Cardiac fibroblast (primary cell): Measurements from ENCODE around the gene TAMM41.

Source experiments
- DNase-seq, 2 donors: peaks; one replicate each; pipeline versions ENCODE4 v3.0.0 to v3.0.0-alpha.2; 2010; ENCODE audit warnings: low read depth in 2 of 2
- H3K4me3 ChIP-seq, 2 donors: replicated peaks in 1 of 2; 1 replicate in 1 of 2; 2 replicates in 1 of 2; pipeline ENCODE4 v1.5.1; 2011; ENCODE audit warnings: low read depth in 2 of 2, low read length in 2 of 2, mild to moderate bottlenecking in 2 of 2, moderate library complexity in 1 of 2
- TF ChIP-seq, protein P1 (sequence below): IDR thresholded peaks from one replicate; pipeline ENCODE4 v1.5.1; 2011; ENCODE audit warnings: low read depth, mild to moderate bottlenecking, low read length, inconsistent platforms

The TAMM41 gene

DNA sequence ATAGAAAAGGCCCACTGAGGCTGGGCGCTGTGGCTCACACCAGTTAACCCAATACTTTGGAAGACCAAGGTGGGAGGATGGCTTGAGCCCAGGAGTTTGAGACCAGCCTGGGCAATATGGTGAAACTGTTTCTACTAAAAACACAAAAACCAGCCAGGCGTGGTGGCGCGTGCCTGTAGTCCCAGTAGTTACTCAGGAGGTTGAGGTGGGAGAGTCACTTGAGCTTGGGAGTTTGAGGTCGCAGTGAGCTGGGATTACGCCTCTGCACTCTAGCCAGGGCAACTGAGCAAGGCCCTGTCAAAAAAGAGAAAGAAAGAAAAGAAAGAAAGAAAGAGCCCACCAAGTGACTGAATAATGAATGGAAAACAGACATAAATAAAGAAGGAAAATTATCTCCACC, 32.0 kb downstream of the TAMM41 start:
- no peak for DNase-seq
- no peak overlapping the region for H3K4me3 ChIP-seq
- TF ChIP-seq, protein P1, sequence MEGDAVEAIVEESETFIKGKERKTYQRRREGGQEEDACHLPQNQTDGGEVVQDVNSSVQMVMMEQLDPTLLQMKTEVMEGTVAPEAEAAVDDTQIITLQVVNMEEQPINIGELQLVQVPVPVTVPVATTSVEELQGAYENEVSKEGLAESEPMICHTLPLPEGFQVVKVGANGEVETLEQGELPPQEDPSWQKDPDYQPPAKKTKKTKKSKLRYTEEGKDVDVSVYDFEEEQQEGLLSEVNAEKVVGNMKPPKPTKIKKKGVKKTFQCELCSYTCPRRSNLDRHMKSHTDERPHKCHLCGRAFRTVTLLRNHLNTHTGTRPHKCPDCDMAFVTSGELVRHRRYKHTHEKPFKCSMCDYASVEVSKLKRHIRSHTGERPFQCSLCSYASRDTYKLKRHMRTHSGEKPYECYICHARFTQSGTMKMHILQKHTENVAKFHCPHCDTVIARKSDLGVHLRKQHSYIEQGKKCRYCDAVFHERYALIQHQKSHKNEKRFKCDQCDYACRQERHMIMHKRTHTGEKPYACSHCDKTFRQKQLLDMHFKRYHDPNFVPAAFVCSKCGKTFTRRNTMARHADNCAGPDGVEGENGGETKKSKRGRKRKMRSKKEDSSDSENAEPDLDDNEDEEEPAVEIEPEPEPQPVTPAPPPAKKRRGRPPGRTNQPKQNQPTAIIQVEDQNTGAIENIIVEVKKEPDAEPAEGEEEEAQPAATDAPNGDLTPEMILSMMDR: no peak

DNA sequence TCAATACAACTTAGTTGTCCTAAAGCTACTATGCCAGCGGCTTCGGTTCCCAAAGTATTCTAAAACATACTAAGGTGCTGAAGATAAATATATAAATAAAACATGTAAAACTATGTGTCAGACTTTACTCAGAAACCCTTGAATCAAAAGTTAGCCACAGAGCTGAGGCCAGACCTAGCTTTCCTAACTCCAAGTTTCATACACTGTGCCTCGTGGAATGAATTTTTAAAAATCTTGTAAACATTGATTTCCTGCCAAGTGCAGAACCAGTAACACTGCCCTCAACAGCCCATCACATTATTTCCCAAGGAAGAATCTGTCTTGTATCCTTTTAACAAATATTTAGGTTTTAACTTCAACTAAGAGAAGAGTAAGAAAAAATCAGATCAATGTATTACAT, 36.4 kb downstream of the TAMM41 start:
- peak; percentile 58 to 61 for DNase-seq
- no peak overlapping the region for H3K4me3 ChIP-seq
- TF ChIP-seq, protein P1: no peak

DNA sequence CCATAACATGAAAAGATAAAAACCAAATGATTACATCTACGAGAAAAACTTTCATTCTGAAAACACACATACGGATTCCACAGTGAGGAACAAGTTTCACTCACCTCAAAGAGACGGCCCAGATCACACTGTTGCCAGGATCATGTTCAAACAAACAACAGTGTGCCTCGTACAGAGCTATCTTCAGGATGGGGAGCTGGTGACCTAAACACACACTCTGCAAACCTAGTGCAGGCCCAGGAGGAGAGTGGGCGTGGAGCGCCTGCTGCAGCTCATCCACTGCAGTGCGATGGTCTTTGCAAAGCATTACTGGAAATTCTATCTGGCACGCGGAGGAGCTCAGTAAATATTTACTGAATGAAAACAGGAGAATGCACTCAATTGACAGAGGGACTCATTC, 38.5 kb downstream of the TAMM41 start:
- DNase-seq: no peak
- TF ChIP-seq, protein P1: no peak
- no peak overlapping the region for H3K4me3 ChIP-seq

DNA sequence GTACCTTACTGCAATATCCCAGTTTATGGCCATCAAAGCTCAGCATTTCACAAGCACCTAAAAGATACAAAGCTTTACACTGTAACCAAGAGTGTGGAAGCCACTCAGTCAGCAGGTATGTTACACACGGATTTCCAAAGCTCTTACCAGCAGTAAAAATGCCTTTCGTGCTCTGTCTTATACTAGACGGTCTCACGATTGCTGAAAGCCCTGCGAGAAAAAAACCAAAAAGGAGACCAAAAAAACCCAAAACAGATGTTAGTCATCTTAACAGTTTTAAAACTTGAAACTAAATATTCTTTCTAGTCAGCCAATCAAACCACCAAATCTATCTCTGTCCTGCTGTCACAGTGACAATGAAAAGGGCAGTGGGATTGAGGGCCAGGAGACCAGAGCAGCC, 39.0 kb downstream of the TAMM41 start:
- TF ChIP-seq, protein P1: no peak
- no peak for DNase-seq
- H3K4me3 ChIP-seq: no peak overlapping the region

DNA sequence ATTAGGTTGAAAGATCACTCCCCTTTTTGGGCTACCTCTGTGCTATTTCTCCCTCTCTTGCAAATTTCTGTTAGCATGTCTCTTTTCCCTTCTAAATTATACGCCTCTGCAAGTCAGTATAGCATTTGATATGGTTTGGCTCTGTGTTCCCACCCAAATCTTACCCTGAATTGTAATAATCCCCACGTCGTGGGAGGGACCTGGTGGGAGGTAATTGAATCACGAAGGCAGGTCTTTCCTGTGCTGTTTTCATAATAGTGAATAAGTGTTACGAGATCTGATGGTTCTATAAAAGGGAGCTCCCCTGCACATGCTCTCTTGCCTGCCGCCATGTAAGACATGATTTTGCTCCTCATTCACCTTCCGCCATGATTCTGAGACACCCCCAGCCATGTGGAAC, 41.0 kb downstream of the TAMM41 start:
- no peak for DNase-seq
- TF ChIP-seq, protein P1: no peak
- H3K4me3 ChIP-seq: no peak overlapping the region

DNA sequence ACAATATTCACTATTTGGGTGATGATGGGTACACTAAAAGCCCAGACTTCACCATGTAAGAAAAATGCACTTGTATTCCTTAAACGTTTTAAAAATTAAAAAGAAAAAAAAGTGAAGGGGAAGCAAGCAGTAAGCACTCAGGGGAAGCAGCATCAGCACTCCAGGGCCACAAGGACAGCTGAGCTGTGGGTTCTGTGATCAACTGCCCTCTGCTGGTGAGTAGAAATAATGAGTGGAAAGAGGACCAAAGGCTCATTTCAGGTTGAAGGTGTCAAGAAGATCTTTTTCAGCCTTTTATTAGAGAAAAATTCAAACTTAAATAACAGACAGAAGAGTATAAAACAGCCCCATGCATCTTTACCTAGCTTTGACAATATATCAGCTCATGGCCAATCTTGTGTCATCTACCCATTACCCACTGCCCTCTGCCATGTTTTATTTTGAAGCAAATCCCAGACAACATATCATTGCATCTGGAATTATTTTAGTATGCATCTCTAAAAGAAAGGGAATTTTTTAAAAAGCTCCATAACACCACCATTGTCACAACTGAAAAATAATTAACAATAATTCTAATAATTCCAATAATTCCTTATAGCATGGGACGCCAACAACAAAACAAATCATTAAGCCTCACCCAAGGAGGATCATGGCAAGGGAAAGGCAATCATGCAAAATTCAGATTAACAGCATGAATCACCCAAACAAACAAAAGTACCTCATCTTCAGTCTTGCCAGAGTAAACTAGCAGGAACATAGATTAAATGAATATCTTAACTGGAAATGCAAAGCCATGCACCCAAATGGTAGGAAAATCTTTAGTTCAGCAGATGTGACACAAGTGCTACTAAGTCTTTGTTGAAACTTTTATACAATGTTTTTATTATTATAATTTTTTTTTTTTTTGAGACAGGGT, 42.5 kb downstream of the TAMM41 start:
- peak; percentile 73 to 78 for DNase-seq
- TF ChIP-seq, protein P1: peak; percentile 82
- H3K4me3 ChIP-seq: no peak overlapping the region
